Measurements from ENCODE around the gene CLMN.

CLMN gene

DNA sequence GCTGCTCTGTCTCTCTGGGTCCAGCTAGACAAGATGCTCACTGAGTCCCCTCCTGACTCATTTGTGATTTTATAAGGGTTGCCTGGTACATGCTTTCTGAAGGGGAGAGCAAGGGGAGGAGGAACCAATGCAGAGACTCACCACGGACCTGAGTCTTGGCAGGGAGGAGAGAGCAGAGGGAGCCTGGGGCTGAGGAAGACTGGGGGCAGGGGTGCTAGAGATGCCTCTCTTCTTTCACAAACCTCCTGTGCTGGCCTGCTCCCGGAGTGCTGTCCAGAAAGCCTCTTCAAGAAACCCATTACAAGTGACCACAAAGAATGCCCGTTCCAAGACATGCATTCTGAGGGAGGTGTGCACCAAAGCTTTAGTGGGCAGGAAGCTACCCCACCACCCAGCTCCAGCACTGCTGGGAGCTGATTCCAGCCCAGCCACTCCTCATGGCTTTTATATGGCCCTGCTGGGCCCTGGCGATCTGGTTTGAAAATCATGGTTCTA, 129.3 kb downstream of the CLMN start:
- TF ChIP-seq, protein P1, sequence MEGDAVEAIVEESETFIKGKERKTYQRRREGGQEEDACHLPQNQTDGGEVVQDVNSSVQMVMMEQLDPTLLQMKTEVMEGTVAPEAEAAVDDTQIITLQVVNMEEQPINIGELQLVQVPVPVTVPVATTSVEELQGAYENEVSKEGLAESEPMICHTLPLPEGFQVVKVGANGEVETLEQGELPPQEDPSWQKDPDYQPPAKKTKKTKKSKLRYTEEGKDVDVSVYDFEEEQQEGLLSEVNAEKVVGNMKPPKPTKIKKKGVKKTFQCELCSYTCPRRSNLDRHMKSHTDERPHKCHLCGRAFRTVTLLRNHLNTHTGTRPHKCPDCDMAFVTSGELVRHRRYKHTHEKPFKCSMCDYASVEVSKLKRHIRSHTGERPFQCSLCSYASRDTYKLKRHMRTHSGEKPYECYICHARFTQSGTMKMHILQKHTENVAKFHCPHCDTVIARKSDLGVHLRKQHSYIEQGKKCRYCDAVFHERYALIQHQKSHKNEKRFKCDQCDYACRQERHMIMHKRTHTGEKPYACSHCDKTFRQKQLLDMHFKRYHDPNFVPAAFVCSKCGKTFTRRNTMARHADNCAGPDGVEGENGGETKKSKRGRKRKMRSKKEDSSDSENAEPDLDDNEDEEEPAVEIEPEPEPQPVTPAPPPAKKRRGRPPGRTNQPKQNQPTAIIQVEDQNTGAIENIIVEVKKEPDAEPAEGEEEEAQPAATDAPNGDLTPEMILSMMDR (IDR thresholded peaks at IDR 0.05; ENCODE audit: borderline replicate concordance, insufficient read depth, low read depth, low read length) = no peak
- no peak overlapping the region for H3K4me3 ChIP-seq (ENCODE audit: low read depth, low read length)

DNA sequence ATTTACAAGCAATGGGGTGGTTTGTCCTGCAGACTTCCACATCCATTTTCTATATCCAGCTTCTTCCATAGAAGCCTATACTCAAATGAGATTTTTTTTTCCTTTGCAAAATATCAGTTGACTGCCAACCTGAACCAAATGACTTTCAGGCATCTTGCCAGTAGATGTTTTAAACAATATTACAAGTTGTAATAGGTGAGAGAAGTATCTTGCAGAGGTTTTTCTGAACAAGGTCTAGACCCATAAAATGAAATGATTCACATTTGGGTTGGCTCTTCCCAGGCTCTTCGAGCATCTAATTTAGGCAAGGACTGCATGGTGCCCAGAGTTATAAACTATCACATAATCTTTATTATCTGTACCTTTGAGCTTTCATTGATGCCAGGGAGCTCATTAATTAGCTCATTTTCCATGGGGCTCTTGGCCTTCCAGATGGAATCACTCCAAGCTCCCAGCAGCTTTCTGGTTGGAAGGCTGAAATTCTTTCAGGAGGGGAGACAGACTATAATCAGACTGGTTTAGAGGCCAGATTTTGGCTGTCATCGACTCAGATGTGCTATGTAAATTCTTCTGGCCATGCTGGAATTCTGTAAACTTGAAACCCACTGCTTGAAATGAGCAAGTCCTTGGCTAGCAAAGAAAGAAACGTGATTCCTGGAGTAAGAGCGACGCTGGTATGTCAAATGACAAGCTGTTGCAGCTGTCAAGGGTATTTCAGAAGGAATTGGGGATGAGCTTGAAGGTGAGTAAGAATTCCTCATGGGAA, 130.2 kb downstream of the CLMN start:
- TF ChIP-seq, protein P1 (IDR thresholded peaks at IDR 0.05; ENCODE audit: borderline replicate concordance, insufficient read depth, low read depth, low read length) = no peak
- no peak overlapping the region for H3K4me3 ChIP-seq (ENCODE audit: low read depth, low read length)

DNA sequence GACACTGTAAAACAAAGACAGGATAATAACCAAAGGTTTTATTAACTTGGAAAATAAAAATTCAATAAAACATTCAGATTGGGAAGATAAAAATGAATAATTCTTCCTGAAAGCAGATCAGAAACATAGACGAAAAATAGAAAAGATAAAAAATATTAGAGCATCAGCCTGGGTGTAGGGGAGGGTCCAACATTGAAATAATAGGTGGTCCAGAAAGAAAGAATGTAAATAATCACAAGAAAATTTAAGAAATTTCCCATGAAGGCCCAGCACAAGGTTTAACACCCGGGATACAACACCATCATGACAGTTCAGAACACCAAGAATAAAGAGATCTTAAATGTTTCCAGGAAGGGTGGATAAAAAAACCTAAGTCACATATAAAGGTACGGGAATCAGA, 131.3 kb downstream of the CLMN start:
- TF ChIP-seq, protein P1 (IDR thresholded peaks at IDR 0.05; ENCODE audit: borderline replicate concordance, insufficient read depth, low read depth, low read length) = no peak

DNA sequence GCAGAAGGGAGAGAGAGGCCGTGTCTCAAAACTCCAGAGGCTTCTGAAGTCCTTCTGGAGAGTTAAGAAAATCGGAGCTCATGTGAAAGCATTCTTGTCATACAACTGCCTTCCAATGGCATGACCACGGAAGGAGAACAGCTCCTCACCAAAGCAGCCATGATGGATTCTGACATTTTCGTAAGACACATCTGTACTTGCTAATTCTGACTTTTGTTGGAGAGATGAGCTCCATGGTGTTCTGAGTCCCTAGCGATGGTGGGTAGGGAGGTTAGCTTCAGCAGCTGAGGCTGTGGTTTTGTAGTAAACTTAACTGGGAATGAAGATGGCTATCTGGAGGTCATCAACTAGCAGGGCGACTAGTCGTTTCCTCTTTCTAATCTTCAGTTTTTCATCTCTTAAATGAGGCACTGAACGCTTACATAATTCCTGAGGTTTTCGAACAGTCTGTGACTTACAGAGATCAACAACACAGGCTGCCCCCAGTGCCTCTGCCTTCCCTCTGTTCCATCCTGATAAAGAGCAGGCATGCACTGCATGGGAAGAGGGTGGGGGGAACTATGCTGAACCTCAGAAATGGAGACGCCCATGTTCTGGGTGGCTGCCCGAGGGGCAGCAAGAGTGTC, 133.8 kb downstream of the CLMN start:
- TF ChIP-seq, protein P1 (IDR thresholded peaks at IDR 0.05; ENCODE audit: borderline replicate concordance, insufficient read depth, low read depth, low read length) = no peak
- H3K4me3 ChIP-seq (ENCODE audit: low read depth, low read length) = no peak overlapping the region

More for the DNA sequence above, 131.3 kb downstream of the CLMN start:
- no peak overlapping the region for H3K4me3 ChIP-seq (ENCODE audit: low read depth, low read length)

DNA sequence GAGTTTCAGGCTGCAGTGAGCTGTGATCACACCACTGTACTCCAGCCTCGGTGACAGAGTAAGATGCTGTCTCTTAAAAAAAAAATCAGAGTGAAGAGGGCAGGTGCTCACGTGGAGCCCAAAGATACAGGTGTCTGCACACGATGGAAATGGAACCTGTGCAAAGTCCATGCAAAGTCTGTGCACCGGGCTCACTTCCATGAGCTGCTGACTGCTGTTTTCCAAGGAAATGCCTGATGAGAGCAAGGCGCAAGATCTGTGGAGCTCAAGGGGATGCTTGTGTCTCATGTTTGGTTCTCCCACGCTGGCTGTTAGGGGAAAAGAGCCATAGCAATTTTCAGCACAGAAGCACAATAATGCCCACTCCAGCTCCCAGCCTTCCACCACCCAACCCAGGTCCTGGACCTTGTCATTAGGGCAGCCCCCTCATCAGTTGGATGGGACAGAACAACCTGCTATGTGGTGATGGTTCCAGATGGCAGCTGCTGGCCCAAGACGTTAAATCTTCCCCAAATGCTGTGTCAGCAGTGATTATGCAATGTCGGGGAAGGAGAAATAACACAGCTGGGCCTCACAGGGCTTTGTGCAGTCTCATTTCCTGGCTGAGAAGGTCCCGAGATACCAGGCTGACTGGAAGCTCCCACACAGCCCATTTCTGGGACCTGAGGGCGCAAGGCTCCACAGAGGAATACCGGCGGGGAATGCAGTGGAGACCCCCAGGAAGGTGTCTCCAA, 134.5 kb downstream of the CLMN start:
- TF ChIP-seq, protein P1 (IDR thresholded peaks at IDR 0.05; ENCODE audit: borderline replicate concordance, insufficient read depth, low read depth, low read length) = no peak
- no peak overlapping the region for H3K4me3 ChIP-seq (ENCODE audit: low read depth, low read length)

DNA sequence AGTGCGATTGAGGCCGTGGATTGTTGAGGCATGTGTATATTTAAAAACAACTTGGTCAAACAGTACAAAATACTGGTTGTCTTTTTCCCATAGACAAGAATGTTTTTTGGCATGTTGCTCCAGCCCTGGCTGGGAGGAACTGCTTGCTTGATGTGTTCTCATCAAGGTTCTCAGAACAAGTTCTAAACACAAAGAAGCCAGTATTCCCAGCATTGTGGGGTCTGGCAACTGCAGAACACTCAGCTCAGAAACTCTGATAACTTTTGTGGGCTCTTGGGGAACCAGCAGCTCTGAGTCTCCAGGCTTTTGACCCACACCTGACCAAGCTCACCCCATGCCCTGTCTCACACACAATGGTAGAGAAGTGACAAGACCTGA, 135.3 kb downstream of the CLMN start:
- TF ChIP-seq, protein P1 (IDR thresholded peaks at IDR 0.05; ENCODE audit: borderline replicate concordance, insufficient read depth, low read depth, low read length) = no peak
- no peak overlapping the region for H3K4me3 ChIP-seq (ENCODE audit: low read depth, low read length)

Measured in GM12875 (cell line).